CD4-positive, alpha-beta T cell treated with Interleukin-17A for 4 hours (primary cell): Measurements from ENCODE around the gene SNRPB.
"Not testable (repeated sequence)": the region's sequence is repeated elsewhere in the genome, so short reads cannot be mapped to it uniquely, and the experiment has no call there.

Source experiments
- DNase-seq: peaks from one replicate; pipeline ENCODE4 v3.0.0-alpha.2; 2020; ENCODE audit warnings: mixed read lengths

Gene SNRPB

DNA sequence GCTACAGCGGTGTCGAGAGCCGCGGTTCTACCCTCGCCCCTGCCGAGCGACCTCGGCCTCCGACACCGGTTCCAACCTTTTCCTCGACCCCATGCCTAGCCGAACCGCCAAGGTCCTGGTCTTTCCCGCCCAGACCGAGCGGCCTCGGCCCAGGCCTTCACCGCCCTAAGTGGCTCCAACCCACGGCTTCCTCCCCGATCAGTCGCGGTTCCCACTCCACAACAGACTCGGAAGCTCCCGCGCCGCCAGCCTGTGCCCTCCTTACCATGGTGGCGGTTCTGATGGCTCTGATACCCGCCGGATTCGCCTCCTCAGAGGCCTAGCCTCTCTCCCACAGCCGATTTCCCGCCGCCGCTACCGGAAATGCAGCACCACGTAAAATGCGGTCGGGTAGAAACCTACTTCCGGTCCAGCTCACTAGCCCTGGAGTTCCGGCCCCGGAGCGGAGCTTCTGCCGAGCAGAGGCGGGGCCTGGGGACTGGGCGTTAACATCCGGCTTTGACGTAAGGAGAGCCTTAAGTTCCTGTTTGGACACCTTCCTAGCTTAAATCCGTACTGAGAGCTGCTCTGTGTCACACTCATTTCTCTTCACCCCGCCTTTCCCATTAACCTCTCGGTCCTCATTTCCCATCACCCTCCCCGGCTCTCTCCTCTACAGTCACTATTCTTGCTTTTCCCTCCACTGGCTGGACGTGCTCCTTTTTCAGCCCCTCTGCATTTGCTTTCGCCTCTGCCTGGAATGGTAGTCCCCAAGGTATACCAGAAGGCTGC, at the start of gene SNRPB:
Gene SNRPB (minus strand): TSS at position 367 of the 771 bp plus-strand sequence. CDS start 99 bp downstream, at position 268.
- DNase-seq = peak; percentile 97

DNA sequence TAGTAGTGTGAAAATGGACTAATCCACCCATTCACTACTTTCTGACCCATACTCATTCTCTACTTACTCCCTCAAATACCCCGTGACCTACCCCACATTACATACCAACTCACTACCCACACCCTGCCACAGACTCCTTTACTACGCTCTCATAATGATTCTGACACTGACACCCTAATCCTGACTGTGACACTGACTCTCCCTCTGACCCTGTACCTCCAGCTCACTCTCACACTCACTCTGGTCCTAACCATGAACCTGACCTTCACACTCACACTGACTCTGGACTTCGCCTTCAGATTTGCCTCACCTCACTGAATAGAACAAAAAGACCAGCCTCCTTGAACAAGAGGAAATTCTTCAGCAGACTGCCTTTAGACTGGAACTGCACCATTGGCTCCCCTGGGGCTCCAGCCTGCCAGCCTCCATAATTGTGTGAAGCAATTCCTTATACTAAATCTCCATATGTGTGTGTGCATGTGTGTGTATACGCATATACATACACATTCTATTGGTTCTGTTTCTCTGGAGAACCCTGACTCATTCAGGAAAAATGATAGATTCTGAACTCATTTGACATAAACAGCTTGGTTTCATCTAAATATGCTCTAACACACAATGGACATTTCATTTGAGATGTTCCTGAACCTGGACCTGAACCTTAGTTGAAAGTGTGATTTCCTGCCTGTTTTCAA, 48.7 kb upstream of the SNRPB start:
- no peak for DNase-seq

DNA sequence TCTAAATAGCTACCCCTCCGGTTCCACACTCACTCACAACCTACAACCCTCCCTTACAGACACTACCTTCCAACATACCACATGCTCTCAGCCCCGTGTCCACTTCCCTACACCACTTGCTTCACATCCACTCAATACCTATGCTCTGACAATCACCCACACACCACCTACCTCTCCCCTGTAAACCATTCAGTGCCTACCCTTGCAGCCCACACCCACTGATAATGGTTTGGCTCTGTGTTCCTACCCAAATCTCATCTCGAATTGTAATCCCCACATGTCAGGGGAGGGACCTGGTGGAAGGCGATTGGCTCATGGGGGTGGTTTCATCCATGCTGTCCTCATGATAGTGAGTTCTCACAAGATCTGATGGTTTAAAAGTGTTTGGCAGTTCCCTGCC, 48.0 kb upstream of the SNRPB start:
- no peak for DNase-seq

DNA sequence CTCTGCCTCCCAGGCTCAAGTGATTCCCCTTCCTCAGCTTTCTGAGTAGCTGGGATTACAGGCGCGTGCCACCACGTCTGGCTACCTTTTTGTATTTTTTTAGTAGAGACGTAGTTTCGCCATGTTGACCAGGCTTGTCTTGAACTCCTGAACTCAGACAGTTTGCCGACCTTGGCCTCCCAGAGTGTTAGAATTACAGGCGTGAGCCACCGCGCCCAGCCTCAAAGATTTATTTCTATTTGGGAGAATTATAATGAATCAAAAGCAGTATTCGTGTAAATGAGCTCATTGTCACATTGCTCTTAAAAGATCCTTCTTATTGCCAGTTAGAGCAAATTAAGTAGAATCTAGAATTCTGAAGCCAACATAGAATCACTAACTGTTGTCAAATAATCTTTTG, 47.5 kb upstream of the SNRPB start:
- DNase-seq = no peak

DNA sequence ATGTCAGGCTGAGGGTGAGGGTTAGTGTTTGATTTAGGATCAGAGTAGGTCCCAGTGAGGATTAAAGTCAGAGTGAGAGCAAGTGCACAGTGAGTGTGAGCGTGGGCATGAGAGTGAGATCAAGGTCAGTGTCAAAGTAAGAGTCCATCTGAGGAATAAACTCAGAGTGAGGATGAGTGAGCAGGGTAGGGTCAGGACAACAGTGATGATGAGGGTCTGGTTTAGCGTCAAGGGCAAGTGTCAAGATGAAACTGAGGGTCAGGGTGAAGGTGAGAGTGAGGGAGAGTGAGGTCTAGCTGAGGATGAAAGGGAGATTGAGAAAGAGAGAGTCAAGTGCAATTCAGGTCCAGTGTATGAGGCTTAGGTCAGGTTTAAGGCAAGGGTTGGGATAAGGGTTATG, 45.8 kb upstream of the SNRPB start:
- DNase-seq = no peak

DNA sequence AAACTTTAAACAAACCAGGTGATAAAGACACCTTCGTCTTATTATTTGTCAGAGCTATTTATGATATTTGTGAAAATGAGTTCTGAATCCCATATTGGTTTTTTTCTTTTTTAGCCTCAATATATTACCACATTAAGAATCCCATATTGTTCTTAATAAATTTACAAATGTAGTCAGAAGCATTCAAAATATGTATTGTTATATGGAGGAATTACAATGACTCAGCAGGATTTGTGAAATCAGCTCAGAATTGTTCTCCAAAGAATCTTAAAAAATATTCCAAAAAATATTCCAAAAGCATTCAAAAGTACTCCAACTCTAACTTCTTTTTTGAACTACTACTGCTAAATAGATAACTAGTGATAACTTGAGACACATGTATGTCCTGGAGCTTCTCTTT, 44.6 kb upstream of the SNRPB start:
- no peak for DNase-seq

DNA sequence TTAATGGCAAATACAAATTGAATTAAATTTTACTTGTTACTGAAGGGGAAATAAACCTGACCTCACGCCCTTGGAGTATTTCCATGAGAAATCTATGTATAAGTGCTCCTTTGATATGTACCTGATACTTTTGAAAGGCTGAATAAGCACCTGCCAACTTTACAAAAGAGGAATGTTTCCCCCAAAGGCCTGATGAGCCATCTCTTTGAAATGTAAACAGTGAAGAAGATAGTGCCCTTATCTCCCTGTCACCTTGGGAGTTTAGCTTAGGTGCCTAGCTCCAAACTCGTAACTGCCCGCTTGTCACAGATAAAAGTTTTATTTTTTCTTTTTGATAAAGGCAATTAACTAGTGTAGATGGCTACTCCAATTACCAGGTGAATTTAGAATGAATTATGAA, 39.2 kb upstream of the SNRPB start:
- DNase-seq = no peak

DNA sequence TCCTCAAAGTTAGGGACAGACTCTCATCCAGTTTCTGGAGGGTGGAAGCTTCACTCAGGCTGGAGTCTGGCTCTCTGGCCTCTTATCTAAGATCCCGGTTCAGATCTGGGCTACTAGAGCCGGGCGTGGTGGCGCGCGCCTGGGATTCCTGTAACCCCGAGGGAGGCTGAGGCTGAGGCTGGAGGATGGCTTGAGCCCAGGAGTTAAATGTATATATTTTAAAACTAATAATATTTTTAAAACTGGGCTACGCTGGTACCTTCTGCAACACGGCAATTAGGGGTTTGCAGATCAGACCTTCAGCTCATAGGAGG, 38.8 kb upstream of the SNRPB start:
- no peak for DNase-seq

DNA sequence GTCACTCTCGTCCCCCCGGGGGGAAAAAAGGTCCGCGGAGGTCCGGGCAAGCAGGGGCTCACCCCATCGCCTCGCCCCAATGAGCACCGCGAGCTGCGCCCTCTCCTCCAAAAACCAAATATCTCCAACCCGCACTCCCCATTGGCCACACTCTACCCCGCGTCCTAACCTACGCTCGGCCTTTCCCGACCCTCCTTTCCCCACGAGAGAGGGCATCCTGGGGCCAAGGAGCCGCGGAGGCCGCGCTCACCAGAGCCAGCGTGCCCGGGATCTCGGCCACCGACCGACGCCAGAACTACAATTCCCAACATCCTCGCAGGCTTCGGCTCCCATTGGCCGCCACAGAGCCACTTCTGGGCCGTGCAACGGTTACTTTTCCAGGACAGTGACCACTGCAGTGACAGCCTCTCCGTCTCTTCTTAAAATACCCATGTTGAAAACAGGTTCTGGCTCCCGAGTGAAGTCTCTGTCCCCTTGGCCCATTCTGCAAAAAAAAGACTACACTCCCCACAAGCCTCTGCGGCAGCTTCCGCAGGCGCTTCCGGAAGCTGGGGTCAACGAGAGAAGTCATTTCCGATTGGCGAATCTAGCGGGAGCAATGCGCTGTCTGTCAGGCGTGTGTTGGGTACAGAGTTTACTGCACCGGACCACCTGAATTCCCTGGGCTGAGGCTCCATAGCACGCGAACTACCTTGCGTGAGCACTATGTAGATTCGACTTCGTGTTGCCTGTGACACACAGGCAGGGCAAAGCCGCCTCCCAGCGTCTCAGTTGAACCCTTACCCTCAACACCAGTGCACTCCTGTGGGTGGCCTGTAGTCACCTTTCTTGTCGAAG, 38.3 kb upstream of the SNRPB start, which contains the start of gene ZNF343:
Gene ZNF343 (minus strand): TSS at position 285 of the 837 bp plus-strand sequence. CDS start 15,020 bp downstream, outside the sequence.
- DNase-seq = peak; percentile 79

DNA sequence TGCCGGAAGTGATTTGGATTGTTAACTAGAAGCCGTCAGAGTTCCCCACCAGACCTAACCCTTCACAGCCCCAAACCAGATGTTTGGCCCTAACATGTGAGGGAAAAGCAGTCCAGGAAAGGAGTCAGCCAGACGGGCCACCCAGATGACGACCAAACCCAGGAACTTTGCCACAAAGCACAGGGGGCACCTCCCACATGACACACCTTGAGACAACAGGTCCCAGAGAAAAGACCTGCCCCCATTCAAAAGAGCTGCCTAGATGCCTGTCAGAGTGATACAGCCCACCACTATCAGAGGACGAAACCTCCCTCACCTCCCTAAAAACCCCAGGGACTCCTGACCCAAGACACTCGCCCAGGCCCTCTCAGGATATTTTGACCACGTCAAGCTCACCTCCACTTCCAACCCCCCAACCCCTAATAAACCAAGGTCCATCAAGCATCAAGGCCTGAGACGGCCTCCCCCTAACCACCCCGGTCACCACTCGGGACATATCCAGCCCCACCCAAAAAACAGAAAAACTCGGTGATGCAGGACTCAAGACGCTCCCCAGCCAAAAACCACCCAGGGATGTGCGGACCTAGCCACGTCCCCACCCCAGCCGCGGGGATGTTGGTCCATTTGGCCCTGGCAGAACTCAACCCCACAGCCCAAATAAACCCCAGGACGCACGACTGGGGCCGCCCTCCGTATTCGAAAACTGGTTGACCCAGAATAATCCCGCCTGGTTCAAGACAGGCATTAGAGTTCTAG, 37.5 kb upstream of the SNRPB start:
- no peak for DNase-seq

DNA sequence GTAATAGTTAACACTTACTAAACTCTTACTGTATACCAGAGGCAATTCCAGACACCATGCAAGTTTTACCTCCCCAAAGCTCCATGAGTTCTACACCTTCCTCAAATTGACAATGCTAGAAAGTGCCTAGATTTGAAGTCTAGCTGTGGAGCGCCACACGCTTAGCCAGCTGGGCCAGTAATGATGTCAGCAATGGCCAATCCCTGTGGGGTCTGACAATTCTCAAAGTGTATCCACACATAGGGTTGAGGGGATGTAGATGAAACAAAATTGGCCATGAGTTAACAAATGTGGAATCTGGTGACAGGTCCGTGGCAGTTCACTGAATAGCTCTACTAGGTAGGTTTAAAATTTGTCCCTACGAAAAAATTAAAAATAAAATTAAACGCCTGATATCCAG, 36.9 kb upstream of the SNRPB start:
- DNase-seq = no peak

DNA sequence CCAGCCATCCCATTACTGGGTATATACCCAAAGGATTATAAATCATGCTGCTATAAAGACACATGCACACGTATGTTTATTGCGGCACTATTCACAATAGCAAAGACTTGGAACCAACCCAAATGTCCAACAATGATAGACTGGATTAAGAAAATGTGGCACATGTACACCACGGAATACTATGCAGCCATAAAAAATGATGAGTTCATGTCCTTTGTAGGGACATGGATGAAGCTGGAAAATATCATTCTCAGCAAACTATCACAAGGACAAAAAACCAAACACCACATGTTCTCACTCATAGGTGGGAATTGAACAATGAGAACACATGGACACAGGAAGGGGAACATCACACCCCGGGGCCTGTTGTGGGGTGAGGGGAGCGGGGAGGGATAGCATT, 35.8 kb upstream of the SNRPB start:
- not testable (repeated sequence) for DNase-seq

DNA sequence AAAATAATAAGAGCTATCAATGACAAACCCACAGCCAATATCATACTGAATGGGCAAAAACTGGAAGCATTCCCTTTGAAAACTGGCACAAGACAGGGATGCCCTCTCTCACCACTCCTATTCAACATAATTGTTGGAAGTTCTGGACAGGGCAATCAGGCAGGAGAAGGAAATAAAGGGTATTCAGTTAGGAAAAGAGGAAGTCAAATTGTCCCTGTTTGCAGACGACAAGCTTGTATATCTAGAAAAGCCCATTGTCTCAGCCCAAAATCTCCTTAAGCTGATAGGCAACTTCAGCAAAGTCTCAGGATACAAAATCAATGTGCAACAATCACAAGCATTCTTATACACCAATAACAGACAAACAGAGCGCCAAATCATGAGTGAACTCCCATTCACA, 34.2 kb upstream of the SNRPB start:
- not testable (repeated sequence) for DNase-seq

DNA sequence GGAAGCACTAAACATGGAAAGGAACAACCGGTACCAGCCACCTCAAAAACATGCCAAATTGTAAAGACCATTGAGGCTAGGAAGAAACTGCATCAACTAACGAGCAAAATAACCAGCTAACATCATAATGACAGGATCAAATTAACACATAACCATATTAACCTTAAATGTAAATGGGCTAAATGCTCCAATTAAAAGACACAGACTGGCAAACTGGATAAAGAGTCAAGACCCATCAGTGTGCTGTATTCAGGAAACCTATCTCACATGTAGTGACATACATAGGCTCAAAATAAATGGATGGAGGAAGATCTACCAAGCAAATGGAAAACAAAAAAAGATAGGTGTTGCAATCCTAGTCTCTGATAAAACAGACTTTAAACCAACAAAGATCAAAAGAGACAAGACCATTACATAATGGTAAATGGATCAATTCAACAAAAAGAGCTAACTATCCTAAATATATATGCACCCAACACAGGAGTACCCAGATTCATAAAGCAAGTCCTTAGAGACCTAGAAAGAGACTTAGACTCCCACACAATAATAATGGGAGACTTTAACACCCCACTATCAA, 32.3 kb upstream of the SNRPB start:
- DNase-seq = not testable (repeated sequence)

DNA sequence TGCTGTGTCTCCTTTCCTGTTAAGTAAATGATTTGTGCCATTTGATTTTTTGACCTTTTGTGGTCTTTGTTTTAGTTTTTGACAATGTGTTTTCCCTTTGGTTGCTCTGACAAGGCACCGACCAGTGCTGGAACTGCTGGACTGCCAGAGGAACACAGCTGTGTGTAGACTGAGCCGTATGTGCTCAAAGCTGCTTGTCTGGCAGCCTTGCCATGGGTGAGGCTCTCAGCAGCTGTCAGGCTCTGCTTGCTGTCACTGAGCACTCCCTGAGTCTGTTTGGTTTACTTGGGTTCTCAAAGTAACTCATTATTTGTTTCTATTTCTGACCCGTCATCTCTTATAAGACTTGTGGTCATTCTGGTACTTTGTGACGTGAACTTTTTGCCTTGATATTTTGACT, 15.1 kb upstream of the SNRPB start:
- no peak for DNase-seq

DNA sequence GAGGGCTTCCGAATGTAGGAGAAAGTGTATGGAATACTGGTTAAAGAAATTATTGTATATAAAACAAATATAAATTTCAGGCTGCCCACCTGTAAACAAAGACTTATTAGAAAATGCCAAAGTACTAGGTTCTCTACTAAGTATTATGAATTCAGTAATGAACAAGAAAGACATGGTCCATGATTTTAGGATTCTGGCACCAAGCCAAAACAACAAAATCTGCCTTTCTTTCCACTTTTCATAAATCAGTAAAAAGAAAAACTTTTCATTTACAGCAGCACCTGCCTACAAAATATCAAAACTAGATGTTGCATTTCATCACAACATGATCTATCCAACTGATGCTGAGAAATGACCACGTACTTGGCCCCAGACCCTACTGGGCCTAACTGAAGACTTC, 14.5 kb upstream of the SNRPB start:
- DNase-seq = no peak

DNA sequence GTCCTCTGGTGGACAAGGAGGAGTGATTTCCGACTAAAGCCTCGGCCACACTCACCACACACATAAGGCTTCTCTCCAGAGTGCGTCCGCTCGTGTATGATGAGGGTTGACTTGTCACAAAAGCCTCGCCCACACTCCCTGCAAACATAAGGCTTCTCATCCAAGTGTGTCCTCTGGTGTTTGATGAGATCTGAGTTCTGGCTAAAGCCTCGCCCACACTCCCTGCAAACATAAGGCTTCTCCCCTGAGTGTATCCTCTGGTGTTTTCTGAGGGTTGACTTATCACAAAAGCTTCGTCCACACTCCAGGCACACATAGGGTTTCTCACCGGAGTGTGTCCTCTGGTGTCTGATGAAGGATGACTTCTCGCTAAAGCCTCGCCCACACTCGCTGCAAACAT, 12.9 kb upstream of the SNRPB start:
- no peak for DNase-seq

DNA sequence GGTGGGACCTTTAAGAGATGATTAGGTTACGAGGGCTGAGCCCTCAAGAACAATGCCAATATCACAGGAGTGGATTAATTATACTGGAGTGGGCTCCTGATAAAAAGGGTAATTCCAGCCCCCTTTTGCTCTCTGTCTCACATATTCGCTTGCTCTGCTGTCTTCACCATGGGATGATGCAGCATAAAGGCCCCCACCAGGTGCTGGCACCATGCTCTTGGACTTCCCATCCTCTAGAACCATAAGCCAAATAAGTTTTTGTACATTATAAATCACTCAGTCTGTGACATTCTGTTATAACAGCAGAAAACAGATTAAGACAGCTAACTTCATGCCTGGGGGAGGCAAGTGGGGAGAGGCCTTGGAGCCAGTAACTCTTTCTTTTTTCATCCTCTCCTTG, 9.8 kb upstream of the SNRPB start:
- no peak for DNase-seq

DNA sequence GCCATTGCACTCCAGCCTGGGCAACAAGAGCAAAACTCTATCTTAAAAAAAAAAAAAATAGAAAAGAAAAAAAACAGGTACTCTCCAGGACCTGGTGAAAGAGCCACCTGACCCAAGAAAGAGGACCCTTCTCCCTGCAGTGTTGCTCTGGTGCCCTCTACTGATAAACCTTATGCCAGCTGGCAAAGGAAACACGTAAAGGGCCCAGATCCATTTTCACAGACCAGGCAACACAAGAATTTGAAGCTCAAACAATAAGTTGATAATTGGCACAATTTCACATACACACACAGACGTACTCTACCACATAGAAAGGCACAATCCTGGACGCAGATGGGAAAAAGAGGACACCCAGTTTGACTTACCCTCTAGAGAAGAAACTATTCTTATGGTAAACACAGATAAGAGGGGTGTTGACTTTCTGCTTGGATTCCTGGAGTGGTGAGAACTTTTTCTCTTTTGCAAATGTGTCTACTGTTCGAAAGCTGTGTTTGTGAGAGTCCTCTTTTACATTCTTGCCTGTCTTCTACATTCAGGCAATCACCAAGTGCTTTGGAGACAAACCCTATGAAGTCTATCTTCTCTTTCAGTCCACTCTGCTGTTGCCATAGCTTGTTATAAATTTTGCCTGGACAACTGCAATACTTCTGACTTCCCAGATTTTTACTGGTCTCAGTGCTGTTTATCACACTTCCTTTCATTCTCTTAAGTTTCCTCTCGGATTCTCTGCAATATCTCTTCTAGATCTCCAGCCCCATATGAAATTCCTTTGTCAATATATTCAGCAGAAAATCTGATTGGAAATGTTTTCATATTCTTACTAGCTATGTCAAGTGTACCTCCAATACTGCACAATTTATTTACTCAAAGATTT, 6.4 kb upstream of the SNRPB start:
- no peak for DNase-seq

DNA sequence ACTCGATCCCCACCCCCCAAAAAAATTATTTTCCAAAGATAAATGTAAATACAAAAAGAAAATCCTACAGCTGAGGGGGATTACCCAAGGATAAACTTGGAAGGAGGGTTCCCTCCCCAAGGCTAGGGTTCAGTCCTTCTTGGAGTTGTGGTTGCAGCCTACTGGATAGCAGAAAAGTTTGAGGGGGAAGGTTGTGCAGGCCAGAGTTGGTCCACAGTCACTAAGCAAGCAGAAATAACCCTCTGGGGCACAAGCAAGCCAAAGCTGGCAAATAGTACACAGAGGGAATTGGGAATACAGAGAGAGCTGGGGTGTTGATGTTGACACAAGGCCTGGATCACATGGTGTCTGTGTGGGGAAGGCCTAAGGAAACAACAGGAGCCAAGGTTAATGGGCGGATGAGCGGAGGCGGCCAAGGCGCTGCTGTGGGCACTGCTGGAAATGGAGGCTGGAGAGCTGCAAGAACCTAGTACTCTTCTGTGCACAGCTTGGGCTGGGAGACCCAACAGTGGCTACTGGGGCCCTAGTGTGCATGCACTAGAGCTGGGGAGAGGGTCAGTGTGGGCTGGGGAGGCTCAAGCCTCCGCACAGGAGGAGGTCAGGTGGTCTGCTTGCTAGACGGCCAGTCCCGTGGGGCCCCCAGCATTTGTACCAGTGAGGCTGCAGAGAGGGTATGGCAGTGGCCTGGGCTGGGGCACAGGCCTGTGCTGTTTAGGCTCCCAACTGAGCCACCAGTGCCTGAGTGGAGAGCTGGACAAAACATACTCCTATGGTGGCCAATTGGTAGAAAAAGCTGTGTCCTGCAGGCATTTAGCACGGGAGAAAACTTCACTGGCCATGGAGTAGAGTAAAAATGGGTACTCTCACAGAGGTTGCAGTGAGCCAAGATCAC, 5.5 kb upstream of the SNRPB start:
- no peak for DNase-seq
